Mucosa of descending colon (tissue), 3 donors: ENCODE measurements around the gene CDK12. TPM values are rescaled to one million over a fixed set of nuclear protein-coding genes. Genes with fewer than 3 reads are reported as not detected.

Experiments
- ATAC-seq: fragments of 200-7000 bp; cut with Tn5 transposase; one replicate; pipeline ENCODE4 v1.9.1; 2020; ENCODE audit warnings: mild to moderate bottlenecking, moderate library complexity
- DNase-seq, 3 donors: peaks; one replicate each; pipeline ENCODE4 v3.0.0-alpha.2; 2020
- H3K36me3 ChIP-seq: fragments of 200-600 bp; one replicate; pipeline ENCODE4 v1.8.0; 2021; ENCODE audit warnings: low read depth, mild to moderate bottlenecking
- H3K4me1 ChIP-seq: fragments of 200-600 bp; one replicate; pipeline ENCODE4 v1.8.0; 2021; ENCODE audit warnings: low read depth, mild to moderate bottlenecking
- H3K4me3 ChIP-seq: fragments of 200-600 bp; one replicate; pipeline ENCODE4 v1.8.0; 2021; ENCODE audit warnings: mild to moderate bottlenecking
- H3K9me3 ChIP-seq: fragments of 200-600 bp; one replicate; pipeline ENCODE4 v1.8.0; 2021; ENCODE audit warnings: mild to moderate bottlenecking
- intact Hi-C, 2 donors: fragments of 100-400 bp; cut with DNase I in 1 of 2; cut with micrococcal nuclease in 1 of 2; formaldehyde crosslinking; loops; one replicate each; pipeline versions ENCODE4 v1.11.0 to v1.11.1; 2022; cut with DNase I, micrococcal nuclease
- total RNA-seq, 3 donors: library from RNA; stranded (reverse); fragmentation: NEBNext Ultra II Directional in 2 of 3; extraction: Animal tissue kit (Norgen Biotek cat#: 25700) in 2 of 3; gene quantifications; one replicate each; pipeline versions ENCODE4 v1.2.1 to v1.2.4, GENCODE V29; 2021 to 2023
- TF ChIP-seq, protein P1 (sequence below): fragments of 200-600 bp; IDR thresholded peaks from one replicate; pipeline ENCODE4 v1.8.0; 2022; ENCODE audit warnings: antibody characterized with exemption, mild to moderate bottlenecking
- donor health status: DM: no; HTN: no; CAD: no; lungs with moderate emphysema.
- donor health status: DM: no; HTN: no; CAD: no.
- donor health status: DM: no; HTN: yes; CAD: no.

CDK12 gene
- total RNA-seq, 3 donors from 2014 or later: 49.3 to 59.7 (median 58.4) TPM

DNA sequence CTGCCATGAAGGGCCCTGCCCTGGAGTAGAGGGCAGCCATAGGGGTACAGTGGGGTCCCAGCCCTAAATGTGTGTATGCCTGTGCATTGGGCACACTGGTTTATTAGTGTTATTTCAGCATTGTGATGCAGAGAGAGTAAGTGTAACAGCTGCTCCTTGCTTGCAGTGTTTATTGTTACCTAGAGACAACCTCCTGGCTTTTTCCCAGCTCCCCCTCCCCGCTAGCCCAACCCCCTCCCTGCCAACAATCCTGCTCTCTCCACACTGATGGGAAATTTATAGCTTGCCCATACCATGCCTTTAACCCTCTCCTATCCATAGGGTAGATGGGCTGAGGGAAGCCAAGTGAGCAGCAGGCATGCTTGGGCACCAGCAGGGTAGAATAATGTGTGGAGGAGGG, 95.1 kb downstream of the CDK12 start:
- TF ChIP-seq, protein P1, sequence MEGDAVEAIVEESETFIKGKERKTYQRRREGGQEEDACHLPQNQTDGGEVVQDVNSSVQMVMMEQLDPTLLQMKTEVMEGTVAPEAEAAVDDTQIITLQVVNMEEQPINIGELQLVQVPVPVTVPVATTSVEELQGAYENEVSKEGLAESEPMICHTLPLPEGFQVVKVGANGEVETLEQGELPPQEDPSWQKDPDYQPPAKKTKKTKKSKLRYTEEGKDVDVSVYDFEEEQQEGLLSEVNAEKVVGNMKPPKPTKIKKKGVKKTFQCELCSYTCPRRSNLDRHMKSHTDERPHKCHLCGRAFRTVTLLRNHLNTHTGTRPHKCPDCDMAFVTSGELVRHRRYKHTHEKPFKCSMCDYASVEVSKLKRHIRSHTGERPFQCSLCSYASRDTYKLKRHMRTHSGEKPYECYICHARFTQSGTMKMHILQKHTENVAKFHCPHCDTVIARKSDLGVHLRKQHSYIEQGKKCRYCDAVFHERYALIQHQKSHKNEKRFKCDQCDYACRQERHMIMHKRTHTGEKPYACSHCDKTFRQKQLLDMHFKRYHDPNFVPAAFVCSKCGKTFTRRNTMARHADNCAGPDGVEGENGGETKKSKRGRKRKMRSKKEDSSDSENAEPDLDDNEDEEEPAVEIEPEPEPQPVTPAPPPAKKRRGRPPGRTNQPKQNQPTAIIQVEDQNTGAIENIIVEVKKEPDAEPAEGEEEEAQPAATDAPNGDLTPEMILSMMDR: no peak
- no peak for DNase-seq
- ATAC-seq: no peak
- intact Hi-C loops: no loop called here
- H3K9me3 ChIP-seq: no peaks in the 10 kb centered on the region
- no peaks in the 10 kb centered on the region for H3K36me3 ChIP-seq
- H3K4me3 ChIP-seq: no peak overlapping the region
- H3K4me1 ChIP-seq: no peaks in the 10 kb centered on the region

DNA sequence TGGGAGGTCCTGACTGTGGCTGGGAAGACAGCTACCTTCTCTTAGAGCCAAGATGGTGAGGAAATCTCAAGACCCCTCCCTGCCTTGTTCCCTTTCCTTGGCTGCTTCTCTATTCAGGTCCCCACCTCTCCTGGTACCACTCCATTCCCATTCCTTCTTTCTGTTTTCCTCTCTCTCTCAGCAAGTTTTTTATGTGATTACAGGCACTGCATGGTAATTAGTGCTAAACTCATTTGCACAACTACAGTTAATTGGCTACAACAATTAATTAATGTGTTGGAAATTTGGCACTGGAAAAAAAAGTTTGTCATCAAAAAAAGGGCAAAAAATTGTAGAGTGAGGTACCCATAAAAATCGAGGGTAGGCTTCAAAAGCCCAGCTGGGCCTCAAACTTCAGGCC, 101.1 kb downstream of the CDK12 start:
- DNase-seq: no peak
- Histone ChIP-seq H3K9me3 (no peaks in the 10 kb centered on the region), H3K4me3 (no peak overlapping the region), H3K36me3 (no peaks in the 10 kb centered on the region), H3K4me1 (no peaks in the 10 kb centered on the region)
- TF ChIP-seq, protein P1: no peak
- intact Hi-C loops: no loop called here
- ATAC-seq: no peak

- no peaks in the 10 kb centered on the region for H3K9me3 ChIP-seq
- DNase-seq (no peak), ATAC-seq (no peak)
- no peaks in the 10 kb centered on the region for H3K36me3 ChIP-seq
- intact Hi-C loops: no loop called here
- H3K4me1 ChIP-seq: no peaks in the 10 kb centered on the region
- H3K4me3 ChIP-seq: no peak overlapping the region
- TF ChIP-seq, protein P1: no peak
These were observed 101.7 kb downstream of the CDK12 start for GRCh38 chr17:39562976-39563375.

- ATAC-seq (no peak), DNase-seq (no peak)
- intact Hi-C loops: no loop called here
- Histone ChIP-seq H3K4me1 (no peaks in the 10 kb centered on the region), H3K9me3 (no peaks in the 10 kb centered on the region), H3K4me3 (no peak overlapping the region), H3K36me3 (no peaks in the 10 kb centered on the region)
- TF ChIP-seq, protein P1: no peak
These were observed 102.2 kb downstream of the CDK12 start for GRCh38 chr17:39563476-39563875.

DNA sequence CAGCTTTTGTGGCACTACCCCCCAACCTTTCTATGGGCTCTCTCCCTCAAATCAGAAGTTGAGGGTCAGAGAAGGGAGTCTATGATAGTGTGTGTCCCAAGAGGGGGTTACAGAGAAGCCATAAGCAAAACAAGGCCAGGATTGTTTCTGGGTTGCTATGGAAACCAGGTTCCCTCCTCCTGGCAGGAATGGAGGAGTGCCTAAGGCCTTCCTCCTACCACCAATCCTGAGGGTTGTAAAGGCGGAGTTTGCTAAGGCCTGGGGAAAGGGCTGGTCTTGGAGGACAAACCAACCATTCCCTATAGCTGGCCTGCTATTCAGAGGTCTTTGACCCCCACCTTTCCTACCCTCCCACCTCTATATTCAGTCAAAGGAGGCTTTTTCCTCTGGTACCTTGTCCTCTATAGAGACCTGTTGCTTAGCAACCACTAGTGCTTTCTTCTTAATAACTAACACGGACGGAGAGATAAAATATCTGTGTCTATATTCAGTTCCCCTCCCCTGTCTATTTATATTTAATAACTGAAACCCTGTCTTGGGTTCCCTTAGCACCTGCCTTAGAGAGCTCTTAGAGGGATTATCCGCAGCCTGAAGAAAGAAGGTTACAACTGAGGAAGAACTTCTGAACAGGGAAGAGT, 103.0 kb downstream of the CDK12 start:
- Histone ChIP-seq H3K9me3 (no peaks in the 10 kb centered on the region), H3K36me3 (no peaks in the 10 kb centered on the region), H3K4me3 (no peak overlapping the region), H3K4me1 (no peaks in the 10 kb centered on the region)
- ATAC-seq (no peak), DNase-seq (no peak)
- intact Hi-C loops: no loop called here
- TF ChIP-seq, protein P1: no peak
